Hematopoietic multipotent progenitor cell (in vitro differentiated cells): ENCODE measurements around the gene NAALADL2. TPM values are rescaled to one million over a fixed set of nuclear protein-coding genes. Genes with fewer than 3 reads are reported as not detected.
"Not testable (repeated sequence)": the region's sequence is repeated elsewhere in the genome, so short reads cannot be mapped to it uniquely, and the experiment has no call there.

Source experiments
- DNase-seq, 3 donors: peaks; one replicate each; pipeline ENCODE4 v3.0.0-alpha.2; 2011 to 2015; ENCODE audit warnings: low read depth in 2 of 3, low spot score in 2 of 3
- total RNA-seq: library from RNA; depleted of rRNA; stranded (reverse); fragments of >200 nt; gene quantifications from one replicate; pipeline ENCODE4 v1.2.3, GENCODE V29; 2012

The NAALADL2 gene
- total RNA-seq, 1 donor: 4.6 TPM

DNA sequence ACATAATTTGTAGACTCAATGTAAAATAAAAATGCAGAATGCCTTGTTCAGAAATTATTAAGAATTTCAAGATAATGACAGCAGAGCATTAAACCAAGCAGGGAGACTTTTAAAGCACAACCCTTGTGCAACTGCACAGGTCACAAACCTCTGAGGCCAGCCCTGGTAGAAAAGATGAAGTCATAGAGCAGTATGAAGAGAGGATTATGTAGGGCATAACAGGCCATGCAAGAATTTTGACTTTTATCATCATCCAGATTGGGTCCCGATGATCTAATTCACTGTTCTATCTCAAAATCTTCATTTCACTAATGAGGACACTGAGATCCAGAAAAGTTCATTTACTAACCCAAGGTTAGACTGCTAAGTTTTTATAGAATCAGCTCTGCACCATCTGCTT, 388.5 kb downstream of the NAALADL2 start:
- DNase-seq: no peak

DNA sequence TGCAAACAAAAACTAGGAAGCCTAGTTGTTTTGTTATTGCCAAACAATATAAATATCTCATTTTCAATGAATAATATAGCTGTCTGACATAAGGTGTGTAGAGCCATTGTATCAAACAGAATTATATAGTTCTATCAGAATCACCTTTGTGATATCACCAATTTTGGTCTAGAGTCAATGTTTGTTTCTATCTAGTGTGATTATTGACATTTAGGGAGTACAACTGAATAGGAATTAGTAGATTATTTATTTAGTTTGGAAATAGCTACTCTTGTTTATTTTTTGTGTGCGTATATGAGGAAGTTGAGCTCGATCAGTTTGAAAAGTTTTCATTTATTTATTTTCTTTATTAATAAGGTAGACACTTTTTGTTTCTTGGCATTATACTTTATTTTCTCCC, 389.7 kb downstream of the NAALADL2 start:
- no peak for DNase-seq

DNA sequence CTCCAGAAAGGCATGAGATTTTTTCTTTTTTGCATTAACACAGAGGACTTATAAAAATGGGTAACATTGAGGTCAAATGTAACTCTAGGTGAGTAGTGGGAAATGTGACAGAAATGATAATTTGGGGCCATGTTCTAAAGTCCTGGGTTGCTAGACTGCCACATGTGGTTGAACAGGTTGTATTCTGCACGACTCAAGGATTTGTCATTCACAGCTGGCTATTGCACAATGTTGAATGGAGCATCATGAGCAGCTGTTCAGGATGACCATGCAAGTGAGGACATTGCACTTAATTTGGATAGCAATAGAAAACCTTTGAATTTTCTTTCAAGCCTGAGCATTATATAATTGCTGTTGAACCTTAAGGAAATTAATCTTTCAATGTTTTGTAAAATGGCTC, 396.6 kb downstream of the NAALADL2 start:
- no peak for DNase-seq

DNA sequence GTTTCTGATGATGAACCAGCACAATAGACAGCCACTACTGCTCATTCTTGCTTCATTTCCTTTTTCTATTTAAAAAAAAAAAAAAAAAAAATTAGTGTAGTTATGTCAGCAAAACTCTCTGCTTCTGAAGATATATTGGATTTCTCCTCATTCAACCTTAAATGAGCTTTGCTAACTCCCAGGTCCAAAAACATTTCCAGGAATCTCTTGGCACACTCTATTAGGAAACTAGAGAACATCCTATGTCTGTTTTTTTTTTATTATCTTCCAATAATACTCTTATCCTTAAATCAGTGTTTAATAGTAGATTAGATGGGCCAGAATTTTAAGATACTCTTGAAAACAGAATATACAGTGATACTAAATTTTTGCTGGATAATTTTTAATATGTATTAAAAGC, 398.0 kb downstream of the NAALADL2 start:
- no peak for DNase-seq

DNA sequence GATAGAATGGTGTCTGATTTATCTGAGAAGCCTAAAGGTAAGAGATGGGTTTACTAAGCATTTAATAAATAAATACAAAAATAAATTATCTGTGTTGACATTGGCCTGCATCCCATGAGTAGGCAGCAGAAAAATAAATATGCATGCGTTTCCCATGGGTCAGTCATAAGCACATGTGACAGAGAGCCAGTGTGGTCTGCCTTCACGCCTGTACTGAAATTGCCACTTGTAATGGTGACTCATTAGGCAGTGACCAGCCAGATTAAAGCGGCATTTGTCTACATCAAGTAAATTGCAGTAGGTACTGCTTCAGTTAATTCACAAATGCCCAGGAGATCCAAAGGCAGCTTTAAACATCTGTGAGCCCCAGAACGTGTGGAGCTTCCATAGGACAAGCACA, 399.6 kb downstream of the NAALADL2 start:
- no peak for DNase-seq

DNA sequence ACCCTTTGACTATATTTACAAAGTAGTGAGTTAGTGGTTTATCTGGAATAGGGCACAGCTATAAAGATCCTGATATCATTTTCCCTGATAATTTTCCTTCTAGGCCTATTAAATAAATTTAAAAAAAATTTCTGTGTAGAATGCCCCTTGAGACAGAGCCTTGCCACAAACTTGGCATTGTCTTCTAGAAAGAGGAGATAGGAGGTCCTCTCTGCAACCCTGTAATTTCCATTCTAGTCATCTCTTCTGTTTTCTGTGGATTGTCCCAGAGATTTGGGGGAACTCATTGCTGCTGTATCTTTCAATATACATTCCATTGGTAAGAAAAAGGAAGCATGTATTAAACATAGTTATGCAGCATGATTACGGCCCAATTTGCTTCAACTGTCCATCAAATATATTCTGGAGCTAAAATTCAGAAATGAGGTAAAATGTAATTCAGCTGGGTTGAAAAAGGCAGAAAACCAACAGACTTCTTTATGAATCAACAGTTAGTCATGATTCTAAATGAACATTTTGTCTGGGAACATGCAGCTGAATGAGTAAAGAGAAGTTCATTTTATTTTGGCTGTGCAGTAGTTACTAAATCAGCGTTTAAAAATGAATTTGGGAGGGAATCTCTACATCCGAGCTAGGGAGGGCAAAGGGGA, 401.1 kb downstream of the NAALADL2 start:
- DNase-seq: no peak

DNA sequence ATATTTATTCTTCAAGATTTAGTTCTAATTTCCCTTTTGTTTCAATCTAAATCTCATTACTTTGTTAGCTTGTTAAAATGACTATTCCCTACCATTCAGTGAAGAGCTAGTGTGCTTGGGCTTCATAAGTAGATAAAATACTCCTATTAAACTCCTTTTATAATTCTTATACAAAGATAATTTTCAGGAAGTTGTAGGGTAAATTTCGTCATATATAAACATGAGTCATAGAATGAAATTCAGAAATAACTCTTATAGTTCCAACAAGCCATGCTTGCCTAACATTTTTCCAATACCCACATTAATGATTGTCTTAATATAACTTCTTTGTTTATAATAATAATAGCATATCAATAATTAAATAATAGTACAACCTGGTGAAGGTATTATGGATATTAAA, 407.3 kb downstream of the NAALADL2 start:
- no peak for DNase-seq

DNA sequence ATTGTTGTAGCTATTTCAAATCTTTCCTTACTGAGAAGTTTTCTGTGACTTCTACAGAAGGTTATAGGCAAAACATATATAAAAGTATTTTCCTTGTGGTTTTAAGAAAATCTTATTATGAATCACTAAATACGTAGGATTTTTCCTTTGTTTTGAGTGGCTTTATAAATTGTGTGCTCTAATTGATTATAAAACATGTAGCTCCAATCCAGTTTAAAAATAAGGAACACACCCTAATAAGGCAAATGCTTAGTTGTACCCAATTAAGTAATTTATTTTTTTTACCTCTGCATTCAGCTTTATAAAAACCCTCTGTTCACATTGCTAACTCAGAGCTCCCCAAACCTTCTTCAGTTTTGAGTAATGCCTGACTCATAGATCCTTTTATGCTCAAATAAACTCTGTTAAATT, 408.0 kb downstream of the NAALADL2 start:
- DNase-seq: no peak

DNA sequence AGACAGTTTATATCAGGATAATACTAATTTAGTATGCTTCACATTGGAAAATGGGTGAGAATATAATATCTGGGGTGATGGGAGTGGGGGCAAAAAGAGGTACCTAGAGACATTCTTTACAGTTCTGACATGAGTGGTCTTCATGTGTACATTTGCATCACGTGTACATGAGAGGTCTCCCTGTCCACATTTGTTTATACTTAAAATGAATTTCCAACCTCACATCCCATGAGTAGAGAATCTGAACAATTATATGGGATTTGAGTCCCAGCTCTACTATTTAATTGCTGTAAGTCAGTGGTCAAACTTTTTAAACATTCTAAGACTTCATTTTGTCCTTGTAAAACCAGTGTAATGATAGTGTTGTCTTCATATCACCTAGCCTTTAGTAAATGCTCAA, 408.4 kb downstream of the NAALADL2 start:
- DNase-seq: no peak

DNA sequence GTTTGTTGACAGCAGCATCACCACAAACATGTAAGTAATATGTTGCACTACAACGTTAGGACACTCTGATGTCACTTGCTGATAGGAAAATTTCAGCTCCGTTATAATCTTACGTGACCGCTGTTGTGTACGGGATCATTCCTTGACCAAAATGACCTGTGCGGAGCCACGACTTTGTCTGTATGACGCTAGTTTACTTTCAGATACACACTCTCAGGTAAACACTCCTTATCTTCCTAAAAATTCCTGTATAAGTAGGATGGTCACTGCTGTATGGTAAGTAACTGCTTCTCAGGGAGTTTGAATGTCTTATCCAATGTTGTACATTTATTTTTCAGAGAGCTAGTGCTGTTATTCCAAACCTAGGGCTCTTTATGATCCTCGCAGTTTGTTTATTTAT, 410.3 kb downstream of the NAALADL2 start:
- no peak for DNase-seq

DNA sequence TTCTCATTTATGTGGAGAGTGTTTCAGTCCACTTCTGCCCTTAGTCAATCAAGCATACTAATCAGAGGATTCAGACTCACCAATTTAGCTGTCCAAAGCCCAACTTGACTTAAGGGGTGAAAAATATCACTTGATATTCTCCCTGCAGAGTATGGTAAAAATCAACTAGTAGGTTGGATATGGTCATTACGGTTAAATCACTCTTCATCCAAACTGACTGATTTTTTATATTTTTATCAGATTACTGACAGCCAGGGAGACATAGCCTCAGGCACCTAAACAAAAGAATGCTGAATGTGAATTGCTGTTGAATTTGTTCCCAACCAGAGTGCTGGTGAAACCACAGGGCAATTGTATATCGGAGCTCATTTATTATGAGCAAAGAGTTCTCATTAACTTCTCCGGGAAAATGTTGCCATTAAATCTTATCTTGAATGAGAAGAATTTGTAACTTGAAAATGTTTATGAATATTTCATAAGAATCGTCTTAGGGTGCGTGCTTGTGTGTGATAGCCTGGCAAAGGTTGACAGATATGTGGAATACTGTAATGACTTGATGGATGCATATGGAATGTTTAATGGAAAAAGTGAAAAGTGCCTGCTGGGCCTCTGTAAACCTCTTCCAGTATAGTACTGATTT, 411.2 kb downstream of the NAALADL2 start:
- DNase-seq: no peak

DNA sequence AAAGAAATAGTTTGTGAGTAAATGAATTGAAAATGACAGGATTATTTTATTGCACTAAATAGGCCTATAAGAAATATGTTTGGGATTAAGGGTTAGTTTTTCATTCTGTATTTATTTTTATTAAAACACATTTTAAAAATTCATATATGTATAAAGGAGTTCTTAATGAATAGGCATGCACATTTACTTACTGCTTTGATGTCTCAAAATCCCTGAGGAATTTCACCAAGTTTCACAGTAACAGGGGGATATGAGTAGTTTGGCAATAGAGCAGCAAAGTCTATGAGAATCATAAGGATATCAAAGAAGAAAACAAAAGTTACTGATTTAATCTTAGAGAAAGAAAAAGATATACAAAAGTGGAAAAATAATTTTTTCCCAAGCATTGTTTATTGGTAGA, 411.7 kb downstream of the NAALADL2 start:
- DNase-seq: no peak

DNA sequence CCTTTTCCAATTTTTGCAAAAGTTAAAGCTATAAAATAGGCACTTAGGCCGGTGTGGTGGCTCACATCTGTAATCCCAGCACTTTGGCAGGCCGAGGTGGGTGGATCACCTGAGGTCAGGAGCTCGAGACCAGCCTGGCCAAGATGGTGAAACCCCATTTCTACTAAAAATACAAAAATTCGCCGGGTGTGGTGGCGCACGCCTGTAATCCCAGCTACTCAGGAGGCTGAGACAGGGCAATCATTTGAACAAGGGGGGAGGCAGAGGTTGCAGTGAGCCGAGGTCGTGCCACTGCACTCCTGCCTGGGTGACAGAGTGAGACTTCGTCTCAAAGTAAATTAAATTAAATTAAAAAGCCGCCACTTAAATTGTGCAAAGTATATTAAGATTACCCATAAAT, 412.3 kb downstream of the NAALADL2 start:
- not testable (repeated sequence) for DNase-seq

DNA sequence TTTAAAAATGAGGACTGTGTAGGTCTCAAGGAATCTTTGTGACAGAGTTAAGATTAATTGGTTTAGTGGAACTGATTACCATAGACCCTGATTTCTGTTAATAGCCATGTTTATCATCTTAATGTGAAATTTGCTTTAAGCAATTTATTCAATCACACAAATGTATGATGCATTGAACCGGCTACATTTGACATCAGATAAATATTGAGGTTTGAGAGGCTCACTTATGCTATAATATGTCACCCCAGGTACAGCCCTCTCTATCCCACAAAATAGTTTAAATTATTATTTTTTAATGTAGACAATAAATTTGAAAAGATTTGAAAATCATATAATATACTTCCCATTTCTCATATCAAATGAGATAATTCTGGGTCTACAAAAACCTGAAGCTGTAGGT, 413.3 kb downstream of the NAALADL2 start:
- DNase-seq: no peak

DNA sequence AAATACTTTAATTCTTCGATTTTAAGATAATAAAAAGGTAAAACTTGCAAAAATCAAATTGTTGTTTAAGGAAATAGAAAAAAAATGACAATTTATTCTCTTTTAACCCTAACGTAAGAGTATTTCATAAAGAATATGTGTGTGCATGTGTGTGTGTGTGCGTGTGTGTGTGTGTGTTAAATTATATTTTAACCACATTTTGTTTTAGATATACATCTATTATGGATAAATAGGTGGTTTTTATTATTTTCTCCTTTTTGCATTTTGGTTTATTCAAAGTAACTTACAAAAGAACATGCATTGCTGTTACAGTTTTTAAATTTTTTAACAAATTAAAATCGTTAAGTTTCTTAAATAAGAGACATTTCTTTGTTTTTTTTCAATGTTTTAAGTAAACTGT, 414.4 kb downstream of the NAALADL2 start:
- no peak for DNase-seq

DNA sequence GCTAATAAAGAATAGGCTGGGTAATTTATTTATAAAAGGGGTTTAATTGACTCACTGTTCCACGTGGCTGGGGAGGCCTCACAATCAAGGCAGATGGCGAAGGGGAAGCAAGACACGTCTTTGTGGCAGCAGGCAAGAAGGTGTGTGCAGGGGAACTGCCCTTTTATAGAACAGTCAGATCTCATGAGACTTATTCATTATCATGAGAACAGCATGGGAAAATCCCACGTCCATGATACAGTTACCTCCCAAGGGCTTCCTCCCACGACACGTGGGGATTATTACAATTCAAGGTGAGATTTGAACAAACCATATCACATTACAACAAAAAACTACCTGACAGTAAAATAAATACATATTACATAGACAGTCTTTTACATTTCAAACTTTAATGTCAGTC, 414.9 kb downstream of the NAALADL2 start:
- no peak for DNase-seq

DNA sequence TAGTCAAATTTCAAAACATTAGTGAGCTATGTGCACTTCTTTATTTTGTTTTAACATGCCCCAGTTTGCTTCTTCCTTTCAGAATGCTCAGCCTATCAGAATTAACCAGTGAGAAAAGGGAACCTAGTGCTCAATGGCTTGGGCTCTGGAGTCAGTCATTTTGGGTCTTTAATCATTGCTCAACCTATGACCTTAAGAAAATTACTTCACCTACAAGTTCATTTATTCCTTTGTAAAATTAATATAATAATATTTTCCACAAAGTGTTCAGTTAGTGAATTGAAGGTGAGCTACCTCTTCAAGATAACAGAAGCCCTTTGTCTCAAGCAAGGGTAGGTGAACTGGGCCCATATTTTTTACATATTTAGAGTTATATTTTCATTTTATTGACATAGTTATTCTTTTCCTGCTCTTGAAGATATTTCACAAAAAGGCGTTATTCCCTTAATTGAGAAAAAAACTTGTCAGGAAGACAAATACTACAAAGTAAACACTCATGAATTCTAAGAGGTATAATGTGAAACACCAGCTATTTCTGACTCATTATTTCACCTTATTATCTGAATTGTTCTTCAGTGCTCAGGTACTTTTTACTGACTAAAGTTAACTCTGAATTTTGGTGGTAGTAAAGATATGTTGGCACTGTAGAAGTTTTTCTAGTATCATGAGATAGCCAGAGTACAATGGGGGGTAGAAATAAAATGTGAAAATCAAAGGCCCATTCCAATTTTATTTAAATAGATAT, 415.5 kb downstream of the NAALADL2 start:
- no peak for DNase-seq

DNA sequence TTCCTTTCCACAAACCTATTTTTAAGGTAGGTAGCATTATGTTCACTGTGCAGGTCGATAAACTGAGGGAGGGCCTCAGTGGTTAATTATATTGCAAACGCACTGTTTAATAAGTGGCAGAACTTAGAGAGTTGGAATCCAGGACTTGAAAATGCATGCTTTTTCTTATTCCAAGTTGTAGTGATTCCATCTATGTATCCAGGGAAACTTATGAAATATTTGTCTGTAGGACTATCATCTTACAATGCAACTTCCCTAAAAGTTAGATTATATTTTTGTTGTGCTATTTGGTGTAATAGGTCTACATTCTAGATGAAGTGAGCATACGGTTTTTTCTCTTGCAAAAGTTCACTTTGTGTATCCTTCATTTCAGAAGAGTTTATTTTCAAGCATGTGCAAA, 419.5 kb downstream of the NAALADL2 start:
- DNase-seq: no peak

DNA sequence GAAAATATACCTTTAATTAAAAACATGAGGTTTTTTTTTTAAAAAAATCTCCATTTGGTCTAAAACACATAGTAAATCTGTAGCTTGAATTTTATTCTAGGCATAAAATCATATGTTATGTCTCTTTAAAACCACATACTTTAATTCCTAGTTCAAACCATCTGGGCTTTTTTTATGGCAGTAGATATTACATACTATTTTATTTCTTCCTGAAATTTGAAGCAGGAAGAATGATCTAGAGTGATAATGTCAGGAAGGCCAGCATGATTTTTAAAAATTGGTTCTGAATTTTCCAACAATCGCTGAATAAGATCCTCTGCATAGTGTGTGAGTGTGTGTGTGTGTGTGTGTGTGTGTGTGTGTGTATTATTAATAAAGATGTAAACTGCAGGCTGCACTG, 420.3 kb downstream of the NAALADL2 start:
- DNase-seq: no peak

DNA sequence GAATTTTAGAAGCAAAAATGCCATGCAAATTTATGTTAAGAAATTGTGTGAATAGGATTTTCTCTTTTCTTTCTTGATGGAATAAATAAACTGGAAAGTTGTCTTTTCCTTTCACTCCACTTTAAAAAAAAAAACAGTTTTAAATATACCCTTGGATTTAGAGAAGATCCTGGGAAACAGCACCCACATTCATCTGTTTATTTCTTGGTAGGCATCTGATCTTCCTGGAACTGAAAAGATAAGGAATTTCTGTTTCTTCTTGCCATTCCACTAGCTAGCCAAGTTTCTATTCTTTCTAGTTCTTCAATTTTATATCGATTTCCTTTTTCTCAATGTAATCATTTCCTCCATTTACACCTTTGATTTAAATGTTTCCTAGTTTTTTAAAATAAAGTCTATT, 420.8 kb downstream of the NAALADL2 start:
- no peak for DNase-seq

DNA sequence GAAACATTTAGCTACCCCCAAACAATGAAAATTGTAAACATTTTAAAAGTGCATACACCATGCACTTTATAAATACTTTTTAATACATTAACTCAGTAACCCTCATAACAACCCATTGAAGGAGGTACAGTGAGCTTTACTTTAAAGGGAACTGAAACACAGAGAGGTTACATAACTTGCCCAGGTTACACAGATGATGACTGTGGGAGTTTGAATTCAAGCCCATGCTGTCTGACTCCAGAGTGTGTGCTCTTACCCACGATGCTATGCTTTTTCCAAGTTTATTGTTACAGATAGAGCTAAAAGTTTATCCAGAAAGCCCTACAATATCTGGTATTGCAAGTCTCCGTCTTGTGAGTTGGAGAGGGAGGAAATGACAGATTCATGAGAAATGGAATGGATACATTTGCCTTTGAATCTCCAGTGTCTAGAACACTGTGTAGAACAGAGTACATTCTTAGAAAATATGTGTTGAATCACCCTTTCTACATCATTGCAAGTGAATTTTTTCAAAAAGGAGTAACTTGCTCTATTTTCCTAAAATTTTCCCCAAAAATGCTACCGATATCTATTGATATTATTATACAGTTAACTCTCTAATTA, 428.3 kb downstream of the NAALADL2 start:
- no peak for DNase-seq

DNA sequence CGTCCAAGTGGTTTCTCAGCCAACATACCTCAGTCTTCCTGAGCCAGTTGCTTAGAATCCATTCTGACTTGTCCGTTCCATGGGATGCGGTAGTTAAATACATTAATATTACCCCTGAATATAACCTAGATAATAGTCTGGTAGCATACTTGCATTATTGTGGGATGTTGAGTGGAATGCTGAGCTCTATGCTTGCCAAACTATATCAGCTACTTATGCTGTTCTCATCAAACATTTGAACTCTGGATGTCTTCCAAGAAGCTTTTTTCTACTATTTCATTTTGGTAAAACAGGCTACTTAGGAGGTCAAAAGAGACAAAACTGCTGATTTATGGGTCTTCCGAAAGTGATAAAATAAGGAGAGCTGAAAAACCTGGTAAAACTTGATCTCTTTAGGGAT, 429.5 kb downstream of the NAALADL2 start:
- DNase-seq: no peak
